Measurements from ENCODE around the gene GPC6. TPM values are rescaled to one million over a fixed set of nuclear protein-coding genes. Genes with fewer than 3 reads are reported as not detected.

The GPC6 gene
- polyA plus RNA-seq, 2 of the 4 experiments (the other 2 are of a cell fraction) = 8.0 to 14.4 TPM

DNA sequence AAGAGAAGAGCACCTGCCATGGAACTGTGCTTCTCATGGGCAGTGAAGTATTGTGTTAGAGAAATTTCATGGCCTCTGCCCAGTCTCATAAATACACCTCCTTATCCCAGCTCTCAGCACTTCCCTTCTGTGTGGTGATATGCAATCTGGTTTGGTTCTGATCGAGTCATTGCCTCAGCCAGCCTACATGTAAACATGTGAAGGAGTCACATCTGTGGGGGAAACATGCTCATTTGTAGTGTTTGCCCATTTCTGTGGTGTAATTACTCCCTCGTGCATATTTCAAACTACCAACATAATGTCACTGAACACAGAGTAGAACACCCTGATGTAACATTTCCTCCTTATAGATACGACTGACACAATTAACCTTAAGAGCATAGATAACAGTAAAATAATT is 1069.9 kb downstream of the GPC6 start:
- TF ChIP-seq EHMT2 (IDR thresholded peaks at IDR 0.05; ENCODE audit: low read depth) = no peak
- TF ChIP-seq CHD4 (IDR thresholded peaks at IDR 0.05; ENCODE audit: borderline replicate concordance) = no peak
- no peak for TF ChIP-seq HOXB13 (CRISPR knock-in tag; IDR thresholded peaks at IDR 0.05; ENCODE audit: low read depth)
- no peak for TF ChIP-seq KDM5A (IDR thresholded peaks at IDR 0.05)
- TF ChIP-seq SMC3 (IDR thresholded peaks at IDR 0.05) = no peak
- no peak for TF ChIP-seq RAD21 (conservative IDR thresholded peaks at IDR 0.05 in 1 of 2, IDR thresholded peaks at IDR 0.05 in 1 of 2)
- no peak for TF ChIP-seq ZC3H11A (IDR thresholded peaks at IDR 0.05)
- TF ChIP-seq FOSB (CRISPR knock-in tag; IDR thresholded peaks at IDR 0.05) = no peak
- TF ChIP-seq FOSL2 (IDR thresholded peaks at IDR 0.05) = no peak
- no peak for TF ChIP-seq FOSL2 (CRISPR knock-in tag; IDR thresholded peaks at IDR 0.05)
- no peak for TF ChIP-seq HEYL (CRISPR knock-in tag; IDR thresholded peaks at IDR 0.05)
- TF ChIP-seq RARB (CRISPR knock-in tag; IDR thresholded peaks at IDR 0.05) = no peak
- TF ChIP-seq RCOR1 (IDR thresholded peaks at IDR 0.05; ENCODE audit: low read depth, low read length) = no peak
- TF ChIP-seq TFCP2L1 (CRISPR knock-in tag; IDR thresholded peaks at IDR 0.05) = no peak
- TF ChIP-seq POLR2AphosphoS2 (conservative IDR thresholded peaks at IDR 0.05; ENCODE audit: low read length) = no peak
- TF ChIP-seq BHLHE40 (IDR thresholded peaks at IDR 0.05; ENCODE audit: low read depth, low read length) = no peak
- H3K4me3 ChIP-seq = no peak overlapping the region
- no peak for FAIRE-seq
- H3K4me2 ChIP-seq = no peak overlapping the region
- no peaks in the 10 kb centered on the region for H3K9me3 ChIP-seq
- POLR2A ChIA-PET = no interaction called here
- no peak for ATAC-seq
- 47% methylated on average over 3 of the region's 3 CpGs for WGBS (ENCODE audit: missing lambda C conversion rate)
- CTCF ChIA-PET = no interaction called here
- DNase-seq (ENCODE audit: low read depth in 1 of 2, low spot score in 1 of 2) = no peak
- H3K27ac ChIP-seq = no peak overlapping the region
- peaks cover 6% of the 10 kb centered on the region; the same call in 1 of the 3 replicates for H3K4me1 ChIP-seq

DNA sequence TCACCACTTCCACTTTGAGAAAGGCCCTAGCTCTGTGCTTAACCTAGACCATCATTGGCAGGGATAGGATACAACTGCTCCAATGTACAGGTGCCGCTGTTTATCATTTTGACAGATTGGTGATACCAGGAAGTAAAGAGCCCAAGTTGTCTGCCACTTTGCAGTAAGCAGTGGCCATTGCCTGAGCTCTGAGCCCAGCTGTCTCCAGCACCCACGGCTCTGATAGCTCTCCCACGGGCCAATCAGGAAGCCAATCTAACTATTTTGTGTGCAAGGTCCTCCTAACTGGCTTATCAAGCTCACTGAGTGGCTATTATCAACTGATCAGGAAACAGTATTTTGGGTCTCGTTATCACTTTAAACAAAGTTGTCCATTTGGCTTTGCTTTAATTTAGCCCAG is 1071.7 kb downstream of the GPC6 start:
- Histone ChIP-seq H3K9me3 (no peaks in the 10 kb centered on the region), H3K4me1 (no peaks in the 10 kb centered on the region), H3K27ac (no peak overlapping the region), H3K4me2 (no peak overlapping the region), H3K4me3 (no peak overlapping the region)
- DNase-seq (ENCODE audit: low read depth in 1 of 2, low spot score in 1 of 2) (no peak), FAIRE-seq (no peak), ATAC-seq (no peak)
- ChIA-PET POLR2A (no interaction called here), CTCF (interaction anchor here (0.7 kb wide), 1 partner anchor 1857 kb away, joined by 4 read pairs; no protein-coding TSS in a partner anchor)
- TF ChIP-seq EP300 (IDR thresholded peaks at IDR 0.05) = no peak
- no peak for TF ChIP-seq CBX8 (IDR thresholded peaks at IDR 0.05)
- TF ChIP-seq HOXB13 (CRISPR knock-in tag; IDR thresholded peaks at IDR 0.05; ENCODE audit: low read depth) = no peak
- TF ChIP-seq, protein P1, sequence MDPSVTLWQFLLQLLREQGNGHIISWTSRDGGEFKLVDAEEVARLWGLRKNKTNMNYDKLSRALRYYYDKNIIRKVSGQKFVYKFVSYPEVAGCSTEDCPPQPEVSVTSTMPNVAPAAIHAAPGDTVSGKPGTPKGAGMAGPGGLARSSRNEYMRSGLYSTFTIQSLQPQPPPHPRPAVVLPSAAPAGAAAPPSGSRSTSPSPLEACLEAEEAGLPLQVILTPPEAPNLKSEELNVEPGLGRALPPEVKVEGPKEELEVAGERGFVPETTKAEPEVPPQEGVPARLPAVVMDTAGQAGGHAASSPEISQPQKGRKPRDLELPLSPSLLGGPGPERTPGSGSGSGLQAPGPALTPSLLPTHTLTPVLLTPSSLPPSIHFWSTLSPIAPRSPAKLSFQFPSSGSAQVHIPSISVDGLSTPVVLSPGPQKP (IDR thresholded peaks at IDR 0.05; ENCODE audit: low read depth, low read length) = no peak
- no peak for TF ChIP-seq RFX5 (IDR thresholded peaks at IDR 0.05)
- no peak for TF ChIP-seq GATA3 (IDR thresholded peaks at IDR 0.05; ENCODE audit: borderline replicate concordance)
- TF ChIP-seq HEYL (CRISPR knock-in tag; IDR thresholded peaks at IDR 0.05) = no peak
- TF ChIP-seq FOXS1 (CRISPR knock-in tag; IDR thresholded peaks at IDR 0.05) = no peak
- TF ChIP-seq, protein P2, sequence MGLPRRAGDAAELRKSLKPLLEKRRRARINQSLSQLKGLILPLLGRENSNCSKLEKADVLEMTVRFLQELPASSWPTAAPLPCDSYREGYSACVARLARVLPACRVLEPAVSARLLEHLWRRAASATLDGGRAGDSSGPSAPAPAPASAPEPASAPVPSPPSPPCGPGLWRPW (IDR thresholded peaks at IDR 0.05) = no peak
- no peak for TF ChIP-seq RAD21 (conservative IDR thresholded peaks at IDR 0.05 in 1 of 2, IDR thresholded peaks at IDR 0.05 in 1 of 2)
- no peak for TF ChIP-seq NPAS2 (CRISPR knock-in tag; IDR thresholded peaks at IDR 0.05; ENCODE audit: borderline replicate concordance)
- TF ChIP-seq TFCP2L1 (CRISPR knock-in tag; IDR thresholded peaks at IDR 0.05) = no peak
- no peak for TF ChIP-seq TP53 (CRISPR knock-in tag; IDR thresholded peaks at IDR 0.05)
- TF ChIP-seq KDM1A (IDR thresholded peaks at IDR 0.05; ENCODE audit: low read depth) = no peak
- no peak for TF ChIP-seq HOXA7 (CRISPR knock-in tag; IDR thresholded peaks at IDR 0.05)
- no peak for TF ChIP-seq JUN (IDR thresholded peaks at IDR 0.05)
- TF ChIP-seq HDAC2 (IDR thresholded peaks at IDR 0.05) = no peak
- TF ChIP-seq, protein P3, sequence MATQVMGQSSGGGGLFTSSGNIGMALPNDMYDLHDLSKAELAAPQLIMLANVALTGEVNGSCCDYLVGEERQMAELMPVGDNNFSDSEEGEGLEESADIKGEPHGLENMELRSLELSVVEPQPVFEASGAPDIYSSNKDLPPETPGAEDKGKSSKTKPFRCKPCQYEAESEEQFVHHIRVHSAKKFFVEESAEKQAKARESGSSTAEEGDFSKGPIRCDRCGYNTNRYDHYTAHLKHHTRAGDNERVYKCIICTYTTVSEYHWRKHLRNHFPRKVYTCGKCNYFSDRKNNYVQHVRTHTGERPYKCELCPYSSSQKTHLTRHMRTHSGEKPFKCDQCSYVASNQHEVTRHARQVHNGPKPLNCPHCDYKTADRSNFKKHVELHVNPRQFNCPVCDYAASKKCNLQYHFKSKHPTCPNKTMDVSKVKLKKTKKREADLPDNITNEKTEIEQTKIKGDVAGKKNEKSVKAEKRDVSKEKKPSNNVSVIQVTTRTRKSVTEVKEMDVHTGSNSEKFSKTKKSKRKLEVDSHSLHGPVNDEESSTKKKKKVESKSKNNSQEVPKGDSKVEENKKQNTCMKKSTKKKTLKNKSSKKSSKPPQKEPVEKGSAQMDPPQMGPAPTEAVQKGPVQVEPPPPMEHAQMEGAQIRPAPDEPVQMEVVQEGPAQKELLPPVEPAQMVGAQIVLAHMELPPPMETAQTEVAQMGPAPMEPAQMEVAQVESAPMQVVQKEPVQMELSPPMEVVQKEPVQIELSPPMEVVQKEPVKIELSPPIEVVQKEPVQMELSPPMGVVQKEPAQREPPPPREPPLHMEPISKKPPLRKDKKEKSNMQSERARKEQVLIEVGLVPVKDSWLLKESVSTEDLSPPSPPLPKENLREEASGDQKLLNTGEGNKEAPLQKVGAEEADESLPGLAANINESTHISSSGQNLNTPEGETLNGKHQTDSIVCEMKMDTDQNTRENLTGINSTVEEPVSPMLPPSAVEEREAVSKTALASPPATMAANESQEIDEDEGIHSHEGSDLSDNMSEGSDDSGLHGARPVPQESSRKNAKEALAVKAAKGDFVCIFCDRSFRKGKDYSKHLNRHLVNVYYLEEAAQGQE (IDR thresholded peaks at IDR 0.05) = no peak
- TF ChIP-seq, protein P4, sequence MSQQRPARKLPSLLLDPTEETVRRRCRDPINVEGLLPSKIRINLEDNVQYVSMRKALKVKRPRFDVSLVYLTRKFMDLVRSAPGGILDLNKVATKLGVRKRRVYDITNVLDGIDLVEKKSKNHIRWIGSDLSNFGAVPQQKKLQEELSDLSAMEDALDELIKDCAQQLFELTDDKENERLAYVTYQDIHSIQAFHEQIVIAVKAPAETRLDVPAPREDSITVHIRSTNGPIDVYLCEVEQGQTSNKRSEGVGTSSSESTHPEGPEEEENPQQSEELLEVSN (IDR thresholded peaks at IDR 0.05; ENCODE audit: borderline replicate concordance, low read depth) = no peak
- TF ChIP-seq, protein P5, sequence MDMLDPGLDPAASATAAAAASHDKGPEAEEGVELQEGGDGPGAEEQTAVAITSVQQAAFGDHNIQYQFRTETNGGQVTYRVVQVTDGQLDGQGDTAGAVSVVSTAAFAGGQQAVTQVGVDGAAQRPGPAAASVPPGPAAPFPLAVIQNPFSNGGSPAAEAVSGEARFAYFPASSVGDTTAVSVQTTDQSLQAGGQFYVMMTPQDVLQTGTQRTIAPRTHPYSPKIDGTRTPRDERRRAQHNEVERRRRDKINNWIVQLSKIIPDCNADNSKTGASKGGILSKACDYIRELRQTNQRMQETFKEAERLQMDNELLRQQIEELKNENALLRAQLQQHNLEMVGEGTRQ (IDR thresholded peaks at IDR 0.05) = no peak
- WGBS (ENCODE audit: missing lambda C conversion rate) = 69% methylated on average over 4 of the region's 4 CpGs

Data from A549 (cell line).